Activated effector memory CD4-positive, alpha-beta T cell treated with Interleukin-2 at 50 U/mL for 16 hours (primary cell): ENCODE measurements around the gene TMEM252.

Experiments used
- DNase-seq: peaks from one replicate; pipeline ENCODE4 v3.0.0-alpha.2; 2020

Gene TMEM252

GRCh38 chr9:68540712-68541535 lies at the start of gene TMEM252:
Gene TMEM252 (minus strand): TSS chr9:68540883. CDS start chr9:68540814, 69 bp downstream.
- DNase-seq = no peak

- no peak for DNase-seq
Observed at GRCh38 chr9:68585034-68585761, 44.5 kb upstream of the TMEM252 start.

GRCh38 chr9:68584189-68585033 lies 43.7 kb upstream of the TMEM252 start:
- DNase-seq = peak; percentile 59

GRCh38 chr9:68581696-68582095 lies 41.0 kb upstream of the TMEM252 start:
- DNase-seq = no peak

- no peak for DNase-seq
Observed at GRCh38 chr9:68577774-68578591, 37.3 kb upstream of the TMEM252 start.

GRCh38 chr9:68575817-68576216 lies 35.1 kb upstream of the TMEM252 start:
- DNase-seq = no peak

GRCh38 chr9:68574150-68574549 lies 33.5 kb upstream of the TMEM252 start:
- DNase-seq = no peak

- no peak for DNase-seq
Observed at GRCh38 chr9:68567565-68567964, 26.9 kb upstream of the TMEM252 start.

- no peak for DNase-seq
Observed at GRCh38 chr9:68562461-68562860, 21.8 kb upstream of the TMEM252 start.

- DNase-seq = no peak
Observed at GRCh38 chr9:68560071-68560844, 19.6 kb upstream of the TMEM252 start.

- no peak for DNase-seq
Observed at GRCh38 chr9:68558545-68558944, 17.9 kb upstream of the TMEM252 start.

- DNase-seq = no peak
Observed at GRCh38 chr9:68555437-68556150, 14.9 kb upstream of the TMEM252 start.

- no peak for DNase-seq
Observed at GRCh38 chr9:68552700-68553476, 12.2 kb upstream of the TMEM252 start.

- no peak for DNase-seq
Observed at GRCh38 chr9:68551191-68551590, 10.5 kb upstream of the TMEM252 start.

- DNase-seq = no peak
Observed at GRCh38 chr9:68548241-68548640, 7.6 kb upstream of the TMEM252 start.

- DNase-seq = no peak
Observed at GRCh38 chr9:68547417-68547816, 6.7 kb upstream of the TMEM252 start.

- DNase-seq = no peak
Observed at GRCh38 chr9:68546596-68547390, 6.1 kb upstream of the TMEM252 start.

- DNase-seq = no peak
Observed at GRCh38 chr9:68545033-68545705, 4.5 kb upstream of the TMEM252 start.

GRCh38 chr9:68541568-68541967 lies 885 bp upstream of the TMEM252 start:
- DNase-seq = no peak
